HG02759 (cell line): ENCODE data around the gene MCAM.
A peak's percentile ranks its signal among the peaks of the same experiment; 100 is the strongest.

Experiments used
- ATAC-seq: cut with Tn5 transposase; IDR thresholded peaks from one replicate; pipeline ENCODE4 v1.9.1; 2021; ENCODE audit warnings: mild to moderate bottlenecking, moderate library complexity; ENCODE audit not compliant: unreplicated experiment

Gene MCAM

DNA sequence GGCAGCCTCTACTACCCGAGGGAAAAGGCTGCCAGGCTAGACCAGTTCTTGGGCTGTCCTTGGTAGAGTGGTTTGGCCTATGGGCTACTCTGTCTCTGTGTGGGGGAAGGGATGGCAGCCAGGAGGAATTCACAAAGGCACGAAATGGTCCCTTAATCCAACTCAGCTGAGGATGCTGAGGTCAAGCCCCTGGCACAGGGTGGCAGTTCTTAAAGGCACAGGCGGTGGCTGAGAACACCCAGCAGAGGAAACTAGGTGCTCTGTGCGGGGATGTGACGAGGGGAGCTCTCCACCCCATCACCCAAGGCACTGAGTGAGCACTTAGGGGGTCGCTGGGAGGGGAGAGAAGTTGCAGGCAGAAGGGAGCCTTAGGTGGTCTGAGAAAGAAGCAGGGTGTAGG is 29.7 kb upstream of the MCAM start, which contains the start of gene MFRP:
Gene MFRP, minus strand, starts transcription at position 101 of the 400 bp plus-strand sequence. CDS start 192 bp downstream, outside the sequence.
- no peak for ATAC-seq

DNA sequence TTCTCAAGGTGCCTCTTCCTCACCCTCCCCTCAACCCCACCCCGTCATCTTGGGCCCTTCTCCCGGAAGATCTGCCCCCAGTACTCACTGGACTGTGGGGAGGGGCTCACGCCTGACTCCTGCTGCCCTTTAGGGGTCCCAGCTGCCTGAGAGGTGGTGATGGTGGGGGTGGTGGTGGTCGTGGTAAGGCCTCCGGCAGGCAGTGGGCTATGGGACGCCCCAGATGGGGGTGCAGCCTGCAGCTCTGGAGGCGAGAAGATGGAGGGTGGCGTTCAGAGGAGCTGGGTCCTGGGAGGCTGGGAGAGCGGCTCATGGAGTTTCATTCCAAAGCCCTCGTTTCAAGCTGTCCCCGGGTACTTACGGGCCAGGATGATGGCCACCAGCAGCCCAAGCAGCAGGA is 28.8 kb upstream of the MCAM start:
- no peak for ATAC-seq

DNA sequence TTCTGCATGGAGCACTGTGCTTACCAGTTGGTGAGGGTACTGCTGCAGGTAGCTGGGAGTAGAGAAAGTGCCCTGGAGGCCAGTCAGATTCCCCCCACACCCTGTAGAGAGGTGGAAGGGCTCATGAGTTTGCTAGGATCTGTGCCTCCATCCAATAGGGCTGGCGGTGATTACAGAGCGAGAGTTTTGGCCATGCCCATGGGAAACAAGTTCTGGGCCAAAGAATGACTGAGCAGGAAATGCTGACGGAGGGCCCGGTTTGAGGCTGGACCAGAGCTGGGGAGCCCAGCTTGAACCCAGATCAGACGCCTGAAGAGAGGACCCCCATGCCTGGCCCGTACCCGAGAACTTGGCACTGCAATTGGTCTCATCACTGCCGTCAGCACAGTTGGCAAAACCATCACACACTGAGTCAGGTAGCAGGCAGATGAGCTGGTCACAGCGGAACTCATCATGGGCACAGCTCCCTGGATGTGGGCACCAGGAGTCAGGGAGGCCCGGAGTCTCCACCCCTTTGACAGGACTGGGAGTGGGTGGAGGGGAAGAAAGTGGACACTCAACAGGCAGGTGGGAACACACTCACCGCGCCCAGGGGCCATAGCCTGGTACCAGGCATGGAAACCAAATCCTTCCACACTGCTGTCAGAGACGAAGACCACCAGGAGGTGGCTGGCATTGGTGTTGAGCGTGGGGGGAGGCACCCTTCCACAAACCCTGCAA is 27.5 kb upstream of the MCAM start:
- ATAC-seq = no peak

DNA sequence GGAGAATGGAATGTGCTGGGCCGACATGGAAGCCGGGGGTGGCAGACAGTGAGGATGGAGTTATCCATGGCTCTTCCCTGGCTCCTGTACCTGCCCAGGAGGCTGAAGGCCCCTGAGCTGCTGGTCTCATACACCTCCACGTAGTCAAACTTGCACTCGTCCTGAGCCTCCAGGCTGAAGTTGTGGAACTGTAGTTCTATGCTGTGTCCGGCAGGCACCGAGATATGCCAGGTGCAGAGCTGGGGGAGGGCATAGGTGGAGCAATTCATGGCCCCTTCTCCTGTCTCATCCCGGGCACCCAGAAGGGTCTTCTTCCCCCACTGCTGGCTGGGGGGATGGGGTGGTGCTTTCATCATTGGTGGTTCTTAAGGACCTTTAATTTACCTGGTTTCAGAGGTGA is 26.8 kb upstream of the MCAM start:
- no peak for ATAC-seq

DNA sequence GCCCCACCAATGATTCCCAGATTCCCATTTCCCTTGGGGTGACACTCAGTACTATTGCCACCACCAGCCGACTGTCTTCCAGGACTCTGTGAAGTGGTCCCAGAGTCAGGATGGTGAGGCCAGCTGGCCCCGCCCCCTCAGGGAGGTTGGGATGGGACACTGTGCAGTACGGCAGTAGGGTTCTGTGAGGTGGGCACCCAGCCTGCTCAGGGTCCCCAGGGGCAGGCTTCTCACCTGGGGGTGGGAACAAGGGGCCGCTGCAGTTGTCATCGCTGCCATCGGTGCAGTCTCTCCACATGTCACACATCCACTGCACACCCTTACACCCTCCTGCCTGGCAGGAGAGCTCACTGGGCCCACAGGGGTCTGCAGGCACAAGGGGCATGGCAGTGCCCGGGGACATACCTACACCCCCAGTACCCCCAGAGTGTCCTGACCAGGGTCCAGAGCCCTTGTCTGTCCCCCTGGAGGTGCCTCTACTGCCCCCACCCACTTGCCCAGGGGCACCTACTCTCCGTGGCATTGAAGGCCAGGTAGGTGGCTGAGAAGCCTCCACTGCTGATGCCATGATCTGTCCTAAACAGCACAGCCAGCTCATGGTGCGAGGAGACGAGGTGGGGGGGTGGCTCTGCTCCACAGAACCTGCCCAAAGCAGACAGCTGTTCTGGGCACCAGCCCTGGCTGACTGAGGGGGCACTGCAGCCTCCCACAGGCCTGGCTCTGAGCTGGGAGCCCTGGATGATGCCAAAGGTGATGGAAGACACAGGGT is 25.6 kb upstream of the MCAM start:
- ATAC-seq = no peak

DNA sequence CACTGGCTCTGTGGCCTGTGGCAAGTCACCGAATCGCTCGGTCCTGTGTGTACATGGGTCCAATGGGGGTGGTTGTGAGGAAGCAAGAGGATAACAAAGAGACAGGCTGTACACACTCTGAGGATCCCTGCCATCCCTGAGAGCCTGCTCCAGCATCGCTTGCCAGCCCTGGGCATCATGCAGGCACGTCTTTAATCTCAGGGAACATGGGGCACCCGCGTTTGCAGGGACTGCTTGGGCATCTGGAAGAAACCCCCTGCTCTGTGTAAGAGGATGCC is 25.0 kb upstream of the MCAM start:
- no peak for ATAC-seq

DNA sequence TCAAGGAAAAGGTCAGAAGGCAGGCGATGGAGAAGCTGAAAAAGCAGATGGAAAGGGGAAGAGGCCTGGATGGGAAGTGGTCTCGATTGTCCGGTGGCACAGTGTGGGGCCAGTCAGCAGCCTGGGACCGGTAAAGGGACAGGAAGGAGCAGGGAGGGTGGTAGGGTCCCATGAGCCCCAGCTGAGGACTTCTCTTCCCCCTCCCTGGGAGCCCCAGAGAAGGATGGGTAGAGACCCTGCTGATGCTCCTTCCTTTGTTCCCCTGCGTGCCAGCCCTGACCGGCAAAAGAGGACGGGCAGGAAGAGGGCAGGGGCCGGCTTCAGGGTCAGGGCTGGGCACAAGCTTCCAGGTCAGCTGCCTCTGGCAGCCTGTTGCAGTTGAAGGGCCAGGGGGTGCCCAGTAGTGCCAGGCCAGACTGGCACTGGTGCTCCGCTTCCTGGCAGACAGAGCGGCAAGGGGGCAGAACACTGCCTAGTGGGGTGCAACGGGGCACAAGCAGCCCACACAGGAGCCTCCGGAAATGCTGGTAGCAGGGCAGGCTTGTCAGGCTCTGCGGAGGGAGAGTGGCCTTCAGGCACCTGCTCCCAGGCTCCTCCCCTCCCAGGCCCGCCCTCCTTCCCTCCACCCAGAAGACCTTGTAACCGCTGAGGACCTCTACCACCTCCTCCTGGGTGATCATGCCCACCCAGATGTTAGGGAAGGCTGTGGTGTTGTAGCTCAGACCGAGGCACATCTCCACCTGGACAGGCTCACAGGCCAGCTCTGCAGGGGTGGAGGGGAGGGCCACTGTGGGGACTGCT is 24.5 kb upstream of the MCAM start:
- ATAC-seq = no peak

DNA sequence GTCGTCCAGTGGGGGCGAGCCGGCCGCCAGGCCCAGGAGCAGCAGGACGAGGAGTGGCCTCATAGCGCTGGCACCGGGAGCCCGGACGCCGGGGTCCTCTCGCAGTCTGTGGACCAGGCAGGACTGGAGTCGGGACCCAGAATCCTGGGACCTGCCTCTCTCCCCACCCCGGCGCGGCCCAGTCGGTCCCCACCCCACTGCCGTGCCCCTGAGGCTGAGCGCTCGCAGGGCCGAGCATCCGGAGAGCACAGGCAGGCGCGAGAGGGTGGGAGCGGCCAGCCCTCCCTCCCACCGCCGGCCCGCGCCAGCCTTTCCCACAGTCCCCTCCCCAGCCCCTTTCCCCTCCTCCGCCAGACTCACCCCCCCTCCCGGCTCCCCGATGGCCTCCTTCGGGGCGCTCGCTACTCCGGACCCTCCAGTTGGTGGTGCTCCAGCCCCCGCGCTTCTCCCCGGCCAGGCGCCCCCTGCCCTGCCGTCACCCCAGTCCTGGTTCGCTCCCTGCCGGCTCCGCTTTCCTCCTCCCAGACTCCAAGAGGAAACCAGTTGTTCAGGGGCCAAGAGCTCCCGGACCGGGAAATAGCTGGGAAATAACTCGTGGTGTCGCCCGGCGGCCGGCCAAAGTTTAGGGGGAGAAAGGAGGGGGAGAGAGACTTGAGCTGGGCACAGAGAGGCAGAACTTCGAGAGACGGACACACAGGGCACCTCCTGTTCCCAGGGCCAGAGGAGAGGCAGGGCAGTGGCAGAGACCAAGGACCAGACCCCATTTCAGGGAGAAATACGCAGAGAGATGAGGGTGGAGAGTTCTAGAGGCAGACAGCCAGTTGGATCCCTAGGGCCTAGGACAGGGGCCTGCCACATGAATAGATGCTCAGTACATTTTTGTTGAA is 23.6 kb upstream of the MCAM start, which contains the start of gene C1QTNF5:
Gene C1QTNF5, minus strand, starts transcription at position 549 of the 887 bp plus-strand sequence. Its CDS starts 486 bp downstream, at position 63.
- no peak for ATAC-seq

DNA sequence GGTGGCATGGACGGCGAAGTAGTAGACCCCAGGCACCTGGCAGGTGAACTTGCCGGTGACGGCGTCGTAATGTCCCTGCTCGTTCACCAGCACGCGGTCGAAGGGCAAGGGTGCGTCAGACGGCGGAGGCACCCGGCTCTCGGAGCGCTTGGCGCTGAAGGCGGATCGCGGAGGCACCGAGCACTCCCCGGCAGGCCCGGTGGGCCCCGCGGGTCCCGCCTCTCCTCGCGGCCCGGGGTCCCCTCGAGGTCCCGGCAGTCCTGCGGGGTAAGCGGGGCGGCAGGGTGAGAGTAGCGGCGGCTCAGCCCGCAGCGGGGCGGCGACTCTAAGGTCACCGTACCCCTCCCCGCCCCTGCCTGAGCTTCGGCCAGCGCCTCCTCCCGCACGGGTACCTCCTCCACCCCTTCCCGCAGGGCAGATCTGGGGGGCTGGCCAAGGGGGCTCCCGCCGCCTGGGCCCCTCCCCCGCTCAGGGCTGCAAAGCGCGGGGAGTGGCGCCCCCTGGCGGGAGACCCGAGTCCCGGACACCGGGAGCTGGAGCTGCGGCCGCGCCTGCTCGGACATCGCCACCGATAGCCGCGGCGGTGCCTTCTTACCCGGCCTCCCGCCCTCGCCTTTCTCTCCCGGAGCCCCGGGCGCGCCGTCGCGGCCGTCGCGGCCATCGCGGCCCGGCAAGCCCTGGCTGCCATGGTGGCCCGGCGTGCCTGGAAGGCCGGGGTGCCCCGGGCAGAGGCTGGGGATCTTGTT is 22.8 kb upstream of the MCAM start:
- ATAC-seq = no peak

DNA sequence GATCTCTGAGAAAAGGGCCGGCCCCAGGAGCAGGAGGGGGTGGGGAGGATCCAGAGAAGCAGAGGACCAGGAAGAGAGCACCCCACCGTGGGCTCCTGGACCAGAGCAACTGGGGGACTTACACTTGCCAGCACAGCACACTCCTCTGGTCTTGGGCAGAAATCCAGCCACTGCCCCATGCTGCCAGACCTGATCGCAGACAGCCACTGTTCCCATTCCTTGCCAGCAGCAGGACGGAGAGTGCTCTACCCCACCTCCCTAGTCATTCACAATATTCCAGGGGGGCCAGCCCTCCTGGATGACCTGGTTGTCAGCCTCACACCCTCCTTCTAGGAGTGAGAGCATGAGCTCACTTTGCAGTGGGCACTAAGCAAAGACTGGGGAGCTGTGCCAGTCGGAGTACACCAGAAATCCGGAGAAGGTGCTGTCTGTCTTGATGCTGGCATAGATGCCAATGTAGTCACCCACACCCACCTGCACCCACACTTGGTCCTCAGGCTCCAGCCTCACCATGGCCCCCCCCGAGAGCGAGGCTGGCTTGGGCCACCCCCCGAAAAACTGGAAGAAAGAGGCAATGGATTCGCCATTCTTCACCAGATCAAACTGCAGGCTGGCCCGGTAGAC is 22.1 kb upstream of the MCAM start:
- ATAC-seq = no peak

DNA sequence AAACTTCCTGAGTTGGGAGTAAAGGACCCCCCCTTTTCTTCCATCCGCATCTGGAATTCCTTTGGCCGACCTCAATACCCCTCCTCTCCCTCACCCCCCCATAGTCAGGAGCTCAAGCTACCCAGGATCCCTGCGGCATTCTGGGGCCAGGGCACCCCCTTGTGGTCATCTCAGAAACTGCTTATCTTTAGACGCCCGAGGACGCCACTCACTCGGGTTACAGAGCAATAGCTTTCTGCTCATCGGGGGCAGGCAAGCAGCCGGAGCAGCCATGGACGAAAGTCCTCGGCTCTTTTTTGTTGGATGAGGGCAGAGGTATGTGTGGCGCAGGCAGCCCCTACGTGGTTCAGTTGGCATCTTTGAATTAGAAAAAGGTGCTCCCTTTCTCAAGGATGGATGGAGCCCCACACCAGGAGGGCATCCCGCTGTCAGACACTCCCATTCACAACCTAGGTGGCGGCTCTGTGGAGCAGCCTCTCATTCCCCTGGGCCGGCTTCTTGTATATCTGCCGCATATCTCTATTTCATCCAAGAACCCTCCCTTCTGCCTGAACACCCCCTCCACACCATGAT is 21.5 kb upstream of the MCAM start:
- ATAC-seq = no peak

DNA sequence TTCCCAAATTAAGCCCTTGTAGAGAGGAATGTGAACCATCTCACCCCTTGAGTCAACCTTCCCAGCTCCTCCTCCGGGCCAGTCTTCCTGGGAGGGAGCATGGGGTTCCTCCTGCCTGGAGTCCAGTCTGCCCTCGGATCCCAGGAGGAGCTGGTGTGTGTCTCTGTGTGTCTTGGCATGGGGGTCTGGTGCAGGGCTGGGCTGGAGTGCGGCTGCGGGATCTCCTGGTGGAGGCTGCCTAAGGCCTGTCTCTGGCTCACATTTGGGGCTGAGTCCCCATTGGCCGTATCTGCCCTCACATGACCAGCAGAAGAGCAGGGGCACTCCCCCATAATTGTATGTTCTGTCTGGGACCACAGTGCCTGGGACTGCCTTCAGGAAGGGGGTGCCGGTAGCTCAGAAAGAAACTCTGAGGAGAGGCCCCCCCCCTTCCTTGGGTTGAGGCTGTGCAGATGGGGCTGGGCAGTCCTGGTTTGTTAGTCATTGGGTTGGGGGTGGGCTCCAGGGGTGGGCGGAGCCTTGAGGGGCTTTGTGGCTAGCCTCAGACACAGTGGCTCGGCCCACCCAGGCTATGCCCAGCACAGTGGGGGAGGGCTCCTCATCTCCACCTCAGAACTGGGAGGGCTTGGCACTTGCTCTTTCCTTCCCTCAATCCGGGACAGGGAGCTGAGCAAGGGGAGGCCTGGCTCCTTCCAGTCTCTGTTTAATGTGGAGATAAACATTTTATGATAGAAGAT is 20.8 kb upstream of the MCAM start:
- no peak for ATAC-seq

DNA sequence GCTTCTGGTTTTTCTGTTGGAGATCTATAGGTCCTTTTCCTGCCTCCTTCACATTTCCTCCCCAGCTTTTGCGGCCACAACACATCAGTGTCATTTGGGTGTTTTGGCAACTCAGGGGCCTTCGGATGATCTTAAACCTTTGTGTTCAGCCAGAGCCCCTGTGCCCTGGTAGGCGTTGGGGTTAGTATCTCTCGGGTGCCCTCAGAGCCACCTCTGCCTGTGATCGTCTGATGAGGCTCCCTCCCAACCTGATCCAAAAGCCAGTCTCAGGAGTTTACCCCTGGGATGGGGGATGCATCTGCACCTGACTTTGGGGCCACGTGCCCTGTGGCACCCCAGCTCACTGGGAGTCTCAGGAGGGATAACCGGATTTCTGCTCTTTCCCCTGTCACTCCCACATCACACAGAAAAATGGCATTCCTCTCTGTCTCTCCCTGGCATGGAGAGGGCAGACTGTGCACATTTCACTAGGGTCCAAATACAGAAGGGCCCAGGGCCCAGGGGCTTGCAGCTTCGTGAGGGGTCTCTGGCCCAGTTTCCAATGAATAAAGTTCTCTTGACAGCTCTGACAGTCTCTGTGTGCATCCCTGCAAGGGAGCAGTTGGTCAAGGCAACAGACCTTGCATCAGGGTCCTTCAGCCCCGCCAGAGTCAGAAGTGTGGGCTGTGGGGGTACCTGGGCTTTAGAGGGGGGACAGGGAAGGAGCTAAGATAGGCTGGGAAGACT is 20.0 kb upstream of the MCAM start:
- ATAC-seq = no peak

DNA sequence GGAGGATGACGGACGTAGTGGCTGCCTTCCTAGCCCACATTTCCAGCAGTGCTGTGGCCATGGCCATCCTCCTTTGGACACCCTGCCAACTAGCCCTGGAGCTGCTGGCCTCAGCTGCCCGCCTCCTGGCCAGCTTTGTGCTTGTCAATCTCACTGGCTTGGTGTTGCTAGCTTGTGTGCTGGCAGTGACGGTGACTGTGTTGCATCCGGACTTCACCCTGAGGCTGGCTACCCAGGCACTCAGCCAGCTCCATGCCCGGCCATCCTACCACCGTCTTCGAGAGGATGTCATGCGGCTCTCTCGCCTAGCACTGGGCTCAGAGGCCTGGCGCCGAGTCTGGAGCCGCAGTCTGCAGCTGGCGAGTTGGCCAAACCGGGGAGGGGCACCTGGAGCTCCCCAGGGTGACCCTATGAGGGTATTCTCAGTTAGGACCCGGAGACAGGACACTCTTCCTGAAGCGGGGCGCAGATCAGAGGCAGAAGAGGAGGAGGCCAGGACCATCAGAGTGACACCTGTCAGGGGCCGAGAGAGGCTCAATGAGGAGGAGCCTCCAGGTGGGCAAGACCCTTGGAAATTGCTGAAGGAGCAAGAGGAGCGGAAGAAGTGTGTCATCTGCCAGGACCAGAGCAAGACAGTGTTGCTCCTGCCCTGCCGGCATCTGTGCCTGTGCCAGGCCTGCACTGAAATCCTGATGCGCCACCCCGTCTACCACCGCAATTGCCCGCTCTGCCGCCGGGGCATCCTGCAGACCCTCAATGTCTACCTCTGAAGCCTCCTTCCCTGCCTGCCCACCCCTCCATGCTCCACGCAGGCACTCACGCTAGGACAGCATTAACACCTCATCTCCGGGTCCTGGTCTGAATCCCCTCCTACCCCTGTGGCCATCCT is 19.0 kb upstream of the MCAM start:
- no peak for ATAC-seq

DNA sequence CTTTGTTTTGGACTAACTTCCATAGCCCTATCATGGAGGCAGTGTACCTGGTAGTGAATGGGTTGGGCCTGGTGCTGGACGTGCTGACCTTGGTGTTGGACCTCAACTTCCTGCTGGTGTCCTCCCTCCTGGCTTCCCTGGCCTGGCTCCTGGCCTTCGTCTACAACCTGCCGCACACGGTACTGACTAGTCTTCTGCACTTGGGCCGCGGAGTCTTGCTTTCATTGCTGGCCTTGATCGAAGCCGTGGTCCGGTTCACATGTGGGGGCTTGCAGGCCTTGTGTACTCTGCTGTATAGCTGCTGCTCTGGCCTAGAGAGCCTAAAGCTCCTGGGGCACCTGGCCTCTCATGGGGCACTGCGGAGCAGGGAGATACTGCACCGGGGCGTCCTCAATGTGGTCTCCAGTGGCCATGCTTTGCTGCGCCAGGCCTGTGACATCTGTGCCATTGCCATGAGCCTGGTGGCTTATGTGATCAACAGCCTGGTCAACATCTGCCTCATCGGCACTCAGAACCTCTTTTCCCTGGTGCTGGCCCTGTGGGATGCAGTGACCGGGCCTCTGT is 18.2 kb upstream of the MCAM start:
- ATAC-seq = no peak

DNA sequence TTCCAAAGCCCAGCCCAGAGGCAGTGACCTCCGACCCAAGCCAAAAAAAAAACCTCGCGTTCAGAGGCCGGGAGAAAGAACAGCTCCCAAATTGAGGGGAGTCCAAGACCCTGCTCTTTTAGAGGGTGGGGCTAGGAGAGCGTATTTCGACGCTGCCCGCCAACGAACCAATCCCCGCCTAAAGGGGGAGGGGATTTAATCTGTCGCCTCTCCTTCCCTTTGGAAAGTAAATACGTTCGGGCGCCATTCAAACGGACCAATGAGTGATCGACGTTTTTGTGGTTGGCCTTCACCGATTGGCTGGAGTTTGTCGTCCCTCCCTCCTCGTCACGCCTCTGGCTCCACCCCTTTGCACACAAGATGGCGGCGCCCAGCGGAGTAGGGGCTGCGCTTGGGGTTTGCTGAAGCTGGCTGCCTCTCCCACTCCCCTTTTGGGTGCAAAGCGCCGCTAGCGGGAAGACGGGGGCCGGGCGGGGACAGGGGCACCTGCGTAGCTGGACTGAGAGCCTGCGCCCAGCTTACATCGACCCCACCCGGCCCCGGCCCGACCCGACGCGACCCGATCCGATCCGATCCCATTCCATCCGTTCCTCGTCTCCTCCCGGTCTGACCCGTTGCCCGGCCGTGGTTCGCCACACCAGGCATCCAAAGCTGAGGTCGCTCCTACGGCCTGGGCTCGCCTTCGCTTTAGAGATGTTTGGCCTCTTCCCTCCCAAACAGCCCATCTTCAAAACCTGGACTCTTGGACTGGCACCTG is 17.4 kb upstream of the MCAM start, which contains the start of gene RNF26:
Gene RNF26, plus strand, starts transcription at position 354 of the 757 bp plus-strand sequence. CDS start 596 bp downstream, outside the sequence.
- ATAC-seq = peak; percentile 96
